CD4-positive, alpha-beta T cell (primary cell): Measurements from ENCODE around the gene CEP57L1. TPM values are rescaled to one million over a fixed set of nuclear protein-coding genes. Genes with fewer than 3 reads are reported as not detected.

Experiments used
- ATAC-seq: fragments of 200-7000 bp; cut with Tn5 transposase; one replicate; pipeline ENCODE4 v1.10.0; 2022; ENCODE audit warnings: mild to moderate bottlenecking; ENCODE audit not compliant: poor library complexity
- CTCF ChIA-PET: fragments of 350-600 bp; sonication (Branson Sonifier 250); formaldehyde crosslinking; loops from one replicate; lab custom pipeline; 2021; ENCODE audit warnings: antibody characterized with exemption, inconsistent platforms; lab: Charles Lee
- POLR2A ChIA-PET: fragments of 350-600 bp; sonication (Branson Sonifier 250); formaldehyde crosslinking; loops from one replicate; lab custom pipeline; 2021; ENCODE audit warnings: antibody characterized with exemption, inconsistent platforms; lab: Charles Lee
- DNase-seq, 14 experiments: peaks; one replicate each; pipeline ENCODE4 v3.0.0-alpha.2; 2013 to 2020; ENCODE audit warnings: mixed read lengths in 2 of 14
- H3K27ac ChIP-seq, 2 donors: one replicate each; pipeline versions ENCODE4 v1.5.1 to v1.7.0; 2013; ENCODE audit warnings: low read length in 2 of 2, low read depth in 1 of 2, mild to moderate bottlenecking in 1 of 2
- H3K27me3 ChIP-seq, 2 experiments: 1 replicate in 1 of 2; 2 replicates in 1 of 2; pipeline versions ENCODE4 v1.6.1 to v1.7.0; 2013; ENCODE audit warnings: low read length in 2 of 2, control low read depth in 1 of 2, mild to moderate bottlenecking in 1 of 2, moderate library complexity in 1 of 2; ENCODE audit not compliant: insufficient read depth in 2 of 2, control insufficient read depth in 1 of 2
- H3K36me3 ChIP-seq: one replicate; pipeline ENCODE4 v1.6.1; 2013; ENCODE audit warnings: low read length, control low read depth; ENCODE audit not compliant: insufficient read depth
- H3K4me1 ChIP-seq: one replicate; pipeline ENCODE4 v1.6.1; 2013; ENCODE audit warnings: low read length, control low read depth; ENCODE audit not compliant: insufficient read depth
- H3K4me3 ChIP-seq: one replicate; pipeline ENCODE4 v1.5.1; 2013; ENCODE audit warnings: mild to moderate bottlenecking, low read length, moderate library complexity
- H3K9me3 ChIP-seq, 2 experiments: 1 replicate in 1 of 2; 2 replicates in 1 of 2; pipeline versions ENCODE4 v1.6.1 to v1.7.0; 2013; ENCODE audit warnings: low read length in 2 of 2, mild to moderate bottlenecking in 2 of 2, control low read depth in 1 of 2, moderate library complexity in 1 of 2; ENCODE audit not compliant: control insufficient read depth in 1 of 2, insufficient read depth in 1 of 2
- H3K27ac Mint-ChIP-seq: one replicate; pipeline ENCODE4 v1.8.0; 2020; ENCODE audit warnings: mixed read lengths
- H3K27me3 Mint-ChIP-seq: one replicate; pipeline ENCODE4 v1.8.0; 2021; ENCODE audit warnings: mixed read lengths
- H3K36me3 Mint-ChIP-seq: one replicate; pipeline ENCODE4 v1.8.0; 2021; ENCODE audit warnings: low read depth, mixed read lengths
- H3K4me1 Mint-ChIP-seq: one replicate; pipeline ENCODE4 v1.8.0; 2021; ENCODE audit warnings: low read depth, mixed read lengths
- H3K4me3 Mint-ChIP-seq: one replicate; pipeline ENCODE4 v1.8.0; 2020; ENCODE audit warnings: mild to moderate bottlenecking, mixed read lengths
- H3K9me3 Mint-ChIP-seq: one replicate; pipeline ENCODE4 v1.8.0; 2020; ENCODE audit warnings: mixed read lengths
- intact Hi-C, 2 experiments: fragments of 100-400 bp; cut with DNase I in 1 of 2; cut with micrococcal nuclease in 1 of 2; formaldehyde crosslinking; loops; one replicate each; pipeline versions ENCODE4 v1.15.1 to v1.9.0; 2023 to 2025; cut with DNase I, micrococcal nuclease
- total RNA-seq, 174 experiments: library from RNA in 2 of 174; stranded (reverse) in 2 of 174; gene quantifications; one replicate each; pipeline ENCODE4 v1.2.3 and lab custom pipeline; 2021 to 2026
- TF ChIP-seq, protein P1 (sequence below): fragments of 200-600 bp; IDR thresholded peaks from one replicate; pipeline ENCODE4 v1.8.0; 2022; ENCODE audit warnings: antibody characterized with exemption, mild to moderate bottlenecking

Gene CEP57L1
- total RNA-seq, 2 experiments from 2014 or later = 3.8 to 4.8 TPM

DNA sequence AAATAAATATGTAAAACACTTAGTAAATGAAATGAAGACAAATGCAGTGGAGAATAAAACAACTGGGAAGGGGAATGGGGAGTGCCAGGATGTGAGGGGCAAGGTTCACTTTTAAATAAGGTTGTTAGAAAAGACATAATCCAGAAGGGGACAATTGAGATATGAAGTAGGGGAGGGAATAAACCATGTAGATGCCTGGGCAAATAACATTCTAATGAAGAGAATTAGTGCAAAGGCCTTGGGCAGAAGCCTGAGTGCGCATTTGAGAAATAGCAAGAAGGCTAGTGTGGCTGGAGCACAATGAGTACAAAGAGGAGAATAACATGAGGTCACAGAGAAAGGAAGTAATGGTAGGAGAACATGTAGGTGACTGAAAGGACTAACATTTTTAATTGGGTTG is 2.4 kb downstream of the CEP57L1 start:
- Histone ChIP-seq H3K9me3 (no peaks in the 10 kb centered on the region), H3K27me3 (no peaks in the 10 kb centered on the region), H3K4me3 (no peak overlapping the region), H3K4me1 (peaks cover 7% of the 10 kb centered on the region), H3K27ac (no peak overlapping the region), H3K36me3 (no peaks in the 10 kb centered on the region)
- H3K4me1 Mint-ChIP-seq = peaks cover 32% of the 10 kb centered on the region
- CTCF ChIA-PET = interaction anchor here (1.1 kb wide), 1 partner anchor 285 kb away, joined by 3 read pairs; no protein-coding TSS in a partner anchor
- POLR2A ChIA-PET = no interaction called here
- intact Hi-C loops = loop anchor here in 1 of 2 experiments (5.0 to 10.0 kb wide), 10 partner anchors 345 to 1983 kb away; partner anchors contain the start of genes AFG1L, AK9, BEND3 and CDC40
- ATAC-seq = no peak
- H3K27me3 Mint-ChIP-seq = no peaks in the 10 kb centered on the region
- H3K4me3 Mint-ChIP-seq = no peak overlapping the region
- TF ChIP-seq, protein P1, sequence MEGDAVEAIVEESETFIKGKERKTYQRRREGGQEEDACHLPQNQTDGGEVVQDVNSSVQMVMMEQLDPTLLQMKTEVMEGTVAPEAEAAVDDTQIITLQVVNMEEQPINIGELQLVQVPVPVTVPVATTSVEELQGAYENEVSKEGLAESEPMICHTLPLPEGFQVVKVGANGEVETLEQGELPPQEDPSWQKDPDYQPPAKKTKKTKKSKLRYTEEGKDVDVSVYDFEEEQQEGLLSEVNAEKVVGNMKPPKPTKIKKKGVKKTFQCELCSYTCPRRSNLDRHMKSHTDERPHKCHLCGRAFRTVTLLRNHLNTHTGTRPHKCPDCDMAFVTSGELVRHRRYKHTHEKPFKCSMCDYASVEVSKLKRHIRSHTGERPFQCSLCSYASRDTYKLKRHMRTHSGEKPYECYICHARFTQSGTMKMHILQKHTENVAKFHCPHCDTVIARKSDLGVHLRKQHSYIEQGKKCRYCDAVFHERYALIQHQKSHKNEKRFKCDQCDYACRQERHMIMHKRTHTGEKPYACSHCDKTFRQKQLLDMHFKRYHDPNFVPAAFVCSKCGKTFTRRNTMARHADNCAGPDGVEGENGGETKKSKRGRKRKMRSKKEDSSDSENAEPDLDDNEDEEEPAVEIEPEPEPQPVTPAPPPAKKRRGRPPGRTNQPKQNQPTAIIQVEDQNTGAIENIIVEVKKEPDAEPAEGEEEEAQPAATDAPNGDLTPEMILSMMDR = no peak
- peaks cover 14% of the 10 kb centered on the region for H3K36me3 Mint-ChIP-seq
- no peak overlapping the region for H3K27ac Mint-ChIP-seq
- no peak for DNase-seq
- H3K9me3 Mint-ChIP-seq = no peaks in the 10 kb centered on the region

DNA sequence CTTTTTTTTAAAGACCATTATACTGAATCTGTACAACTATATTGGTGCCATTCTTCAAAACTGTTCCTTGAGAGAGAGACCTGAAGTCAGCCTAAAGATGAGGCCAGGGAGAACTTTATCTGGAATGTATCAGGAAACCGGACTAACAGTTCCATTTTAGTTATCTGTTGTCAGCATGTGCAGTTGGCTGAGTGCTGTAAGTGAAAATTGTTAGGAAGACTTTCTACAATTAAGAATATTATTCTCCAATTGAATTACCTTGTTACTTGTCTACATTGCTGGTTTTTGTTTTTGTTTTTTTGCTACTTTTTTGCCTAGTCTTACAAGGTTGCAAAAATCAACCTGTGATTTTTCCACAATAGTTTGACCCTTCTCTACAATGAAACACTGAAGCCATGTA is 7.5 kb downstream of the CEP57L1 start:
- TF ChIP-seq, protein P1 = no peak
- no peak for DNase-seq
- H3K36me3 ChIP-seq = no peaks in the 10 kb centered on the region
- H3K36me3 Mint-ChIP-seq = no peaks in the 10 kb centered on the region
- H3K4me3 Mint-ChIP-seq = no peak overlapping the region
- no peaks in the 10 kb centered on the region for H3K27me3 ChIP-seq
- POLR2A ChIA-PET = no interaction called here
- no peaks in the 10 kb centered on the region for H3K27me3 Mint-ChIP-seq
- no peak overlapping the region for H3K27ac ChIP-seq
- CTCF ChIA-PET = no interaction called here
- no peak overlapping the region for H3K27ac Mint-ChIP-seq
- intact Hi-C loops = no loop called here
- ATAC-seq = no peak
- no peak overlapping the region for H3K4me3 ChIP-seq
- no peaks in the 10 kb centered on the region for H3K9me3 Mint-ChIP-seq
- no peaks in the 10 kb centered on the region for H3K4me1 ChIP-seq
- no peaks in the 10 kb centered on the region for H3K9me3 ChIP-seq
- H3K4me1 Mint-ChIP-seq = no peaks in the 10 kb centered on the region

DNA sequence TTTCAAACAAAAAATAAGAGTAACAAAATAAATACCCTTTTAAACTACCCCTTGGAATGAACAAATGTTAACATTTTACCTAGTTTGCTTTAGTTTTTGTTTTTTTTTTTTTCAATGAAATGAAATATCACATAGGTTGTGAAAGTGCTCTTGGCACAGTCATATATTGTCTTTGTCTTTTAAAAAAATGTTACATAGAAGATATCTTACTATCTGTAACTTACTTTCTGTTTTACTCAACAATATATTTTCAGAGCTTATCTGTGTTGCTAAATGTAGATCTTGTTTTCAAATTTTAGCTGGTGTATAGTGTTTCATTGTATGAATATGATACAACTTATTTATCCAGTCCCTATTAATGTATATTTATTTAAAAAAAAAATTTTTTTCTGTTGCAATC is 8.6 kb downstream of the CEP57L1 start:
- CTCF ChIA-PET = no interaction called here
- DNase-seq (no peak), ATAC-seq (no peak)
- H3K4me3 ChIP-seq = no peak overlapping the region
- TF ChIP-seq, protein P1 = no peak
- Mint-ChIP-seq H3K27ac (no peak overlapping the region), H3K9me3 (no peaks in the 10 kb centered on the region), H3K4me1 (no peaks in the 10 kb centered on the region), H3K36me3 (no peaks in the 10 kb centered on the region), H3K4me3 (no peak overlapping the region), H3K27me3 (no peaks in the 10 kb centered on the region)
- no peaks in the 10 kb centered on the region for H3K4me1 ChIP-seq
- H3K27ac ChIP-seq = no peak overlapping the region
- POLR2A ChIA-PET = no interaction called here
- no peaks in the 10 kb centered on the region for H3K9me3 ChIP-seq
- no peaks in the 10 kb centered on the region for H3K27me3 ChIP-seq
- H3K36me3 ChIP-seq = no peaks in the 10 kb centered on the region
- intact Hi-C loops = no loop called here
